ENCODE results near the gene MYL6B.

The MYL6B gene

DNA sequence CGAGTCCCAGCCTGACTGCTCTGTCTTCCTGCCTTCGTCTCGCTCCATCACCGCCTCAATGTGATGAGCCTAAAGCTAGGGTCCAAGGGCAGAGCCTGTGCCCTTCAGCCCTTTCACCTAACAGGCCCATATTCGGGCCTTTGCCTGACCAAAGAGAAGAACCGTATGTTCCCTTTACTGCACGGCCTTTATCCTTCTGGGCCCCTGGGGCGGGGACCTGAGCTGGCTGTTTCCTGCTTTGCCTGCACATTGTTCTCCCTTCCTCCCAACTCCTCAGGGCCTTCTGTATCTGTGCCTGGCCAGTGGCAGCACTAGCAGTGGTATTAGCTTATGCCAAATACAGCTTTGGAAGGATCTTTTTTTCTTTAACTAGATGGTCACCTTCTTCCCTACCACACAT, 8.5 kb upstream of the MYL6B start:
- Histone ChIP-seq H3K4me3 (ENCODE audit: low read depth, low read length) (no peak overlapping the region), H3K36me3 (ENCODE audit: control insufficient read depth, insufficient read depth, low read length) (peaks cover 40% of the 10 kb centered on the region)

DNA sequence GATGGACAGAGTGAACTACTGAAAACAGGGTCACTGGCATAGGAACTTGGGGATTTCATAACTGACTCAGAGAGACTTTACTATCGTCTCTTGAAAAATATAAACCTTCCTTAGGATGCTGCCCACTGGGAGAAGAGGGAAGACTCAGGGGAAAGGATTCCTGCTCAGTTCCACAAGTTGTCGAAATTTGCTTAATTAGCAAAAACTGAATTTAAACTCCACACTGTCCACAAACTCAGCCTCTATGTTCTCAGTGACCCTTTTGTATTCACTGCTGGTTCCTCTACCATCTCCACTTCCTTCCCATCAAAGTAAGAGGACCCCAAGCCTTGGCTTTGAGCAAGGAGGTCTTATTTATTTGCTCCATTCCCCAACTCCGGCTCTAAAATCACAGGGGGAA, 7.2 kb upstream of the MYL6B start:
- H3K36me3 ChIP-seq (ENCODE audit: control insufficient read depth, insufficient read depth, low read length): peaks cover 29% of the 10 kb centered on the region
- H3K9me3 ChIP-seq (ENCODE audit: control insufficient read depth, insufficient read depth, low read length): no peaks in the 10 kb centered on the region
- no peaks in the 10 kb centered on the region for H3K4me1 ChIP-seq (ENCODE audit: control insufficient read depth, insufficient read depth, low read length)
- no peaks in the 10 kb centered on the region for H3K27me3 ChIP-seq (ENCODE audit: control insufficient read depth, insufficient read depth, low read length)
- H3K4me3 ChIP-seq (ENCODE audit: low read depth, low read length): no peak overlapping the region
- no peak overlapping the region for H3K9ac ChIP-seq (ENCODE audit: low read depth, low read length)

More for the DNA sequence above, 8.5 kb upstream of the MYL6B start:
- Histone ChIP-seq H3K9ac (ENCODE audit: low read depth, low read length) (no peak overlapping the region), H3K9me3 (ENCODE audit: control insufficient read depth, insufficient read depth, low read length) (no peaks in the 10 kb centered on the region), H3K4me1 (ENCODE audit: control insufficient read depth, insufficient read depth, low read length) (no peaks in the 10 kb centered on the region), H3K27me3 (ENCODE audit: control insufficient read depth, insufficient read depth, low read length) (no peaks in the 10 kb centered on the region)

DNA sequence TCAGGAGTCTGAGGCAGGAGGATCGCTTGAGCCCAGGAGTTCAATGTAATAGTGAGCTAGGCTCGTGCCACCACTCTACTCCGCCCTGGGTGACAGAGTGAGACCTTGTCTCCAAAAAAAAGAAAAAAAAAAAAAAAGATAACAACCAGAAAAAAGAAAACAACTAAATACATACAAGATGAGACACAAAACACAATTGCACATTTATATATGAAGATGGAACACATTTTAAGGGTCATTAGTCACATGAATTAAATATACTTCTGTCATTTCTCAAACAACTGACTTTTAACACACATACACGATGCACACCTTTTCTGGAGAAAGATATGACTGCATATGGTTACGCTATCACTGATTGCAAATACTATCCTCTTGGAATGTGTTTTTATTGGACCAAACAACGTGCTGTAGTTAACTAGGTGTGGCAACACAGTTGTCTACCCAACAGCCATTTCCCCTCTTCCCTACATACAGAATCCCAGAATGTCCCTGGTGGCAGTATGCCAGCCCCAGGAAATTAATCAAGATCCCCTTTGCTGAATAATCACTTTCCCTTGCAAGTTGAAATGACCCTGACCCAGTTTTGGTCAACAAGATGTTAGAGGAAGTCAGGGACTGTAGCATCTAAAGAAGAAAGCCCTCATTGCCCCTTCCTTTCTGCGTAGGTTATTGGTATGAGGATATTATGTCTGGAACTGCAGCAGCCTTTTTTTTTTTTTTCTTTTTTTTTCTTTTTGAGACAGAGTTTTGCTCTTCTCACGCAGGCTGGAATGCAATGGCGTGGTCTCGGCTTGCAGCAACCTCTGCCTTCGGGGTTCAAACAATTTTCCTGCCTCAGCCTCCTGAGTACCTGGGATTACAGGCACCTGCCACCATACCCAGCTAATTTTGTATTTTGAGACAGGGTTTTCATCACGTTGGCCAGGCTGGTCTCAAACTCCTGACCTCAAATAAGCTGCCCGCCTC, 5.6 kb upstream of the MYL6B start:
- no peaks in the 10 kb centered on the region for H3K9me3 ChIP-seq (ENCODE audit: control insufficient read depth, insufficient read depth, low read length)
- no peaks in the 10 kb centered on the region for H3K4me1 ChIP-seq (ENCODE audit: control insufficient read depth, insufficient read depth, low read length)
- no peak overlapping the region for H3K9ac ChIP-seq (ENCODE audit: low read depth, low read length)
- H3K27me3 ChIP-seq (ENCODE audit: control insufficient read depth, insufficient read depth, low read length): no peaks in the 10 kb centered on the region
- H3K36me3 ChIP-seq (ENCODE audit: control insufficient read depth, insufficient read depth, low read length): peaks cover 22% of the 10 kb centered on the region
- H3K4me3 ChIP-seq (ENCODE audit: low read depth, low read length): no peak overlapping the region

GRCh38 chr12:56150563-56150962, 1.8 kb upstream of the MYL6B start:
- no peak overlapping the region for H3K9ac ChIP-seq (ENCODE audit: low read depth, low read length)
- no peaks in the 10 kb centered on the region for H3K27me3 ChIP-seq (ENCODE audit: control insufficient read depth, insufficient read depth, low read length)
- peaks cover 10% of the 10 kb centered on the region for H3K36me3 ChIP-seq (ENCODE audit: control insufficient read depth, insufficient read depth, low read length)
- H3K9me3 ChIP-seq (ENCODE audit: control insufficient read depth, insufficient read depth, low read length): no peaks in the 10 kb centered on the region
- H3K4me3 ChIP-seq (ENCODE audit: low read depth, low read length): no peak overlapping the region
- peaks cover 2% of the 10 kb centered on the region for H3K4me1 ChIP-seq (ENCODE audit: control insufficient read depth, insufficient read depth, low read length)

- H3K4me3 ChIP-seq (ENCODE audit: low read depth, low read length): peak overlapping the region; percentile 82
- no peaks in the 10 kb centered on the region for H3K9me3 ChIP-seq (ENCODE audit: control insufficient read depth, insufficient read depth, low read length)
- peak overlapping the region; percentile 89 for H3K9ac ChIP-seq (ENCODE audit: low read depth, low read length)
- peaks cover 14% of the 10 kb centered on the region for H3K36me3 ChIP-seq (ENCODE audit: control insufficient read depth, insufficient read depth, low read length)
- no peaks in the 10 kb centered on the region for H3K27me3 ChIP-seq (ENCODE audit: control insufficient read depth, insufficient read depth, low read length)
- peaks cover 2% of the 10 kb centered on the region for H3K4me1 ChIP-seq (ENCODE audit: control insufficient read depth, insufficient read depth, low read length)
These were observed 685 bp upstream of the MYL6B start for GRCh38 chr12:56151672-56152131.

DNA sequence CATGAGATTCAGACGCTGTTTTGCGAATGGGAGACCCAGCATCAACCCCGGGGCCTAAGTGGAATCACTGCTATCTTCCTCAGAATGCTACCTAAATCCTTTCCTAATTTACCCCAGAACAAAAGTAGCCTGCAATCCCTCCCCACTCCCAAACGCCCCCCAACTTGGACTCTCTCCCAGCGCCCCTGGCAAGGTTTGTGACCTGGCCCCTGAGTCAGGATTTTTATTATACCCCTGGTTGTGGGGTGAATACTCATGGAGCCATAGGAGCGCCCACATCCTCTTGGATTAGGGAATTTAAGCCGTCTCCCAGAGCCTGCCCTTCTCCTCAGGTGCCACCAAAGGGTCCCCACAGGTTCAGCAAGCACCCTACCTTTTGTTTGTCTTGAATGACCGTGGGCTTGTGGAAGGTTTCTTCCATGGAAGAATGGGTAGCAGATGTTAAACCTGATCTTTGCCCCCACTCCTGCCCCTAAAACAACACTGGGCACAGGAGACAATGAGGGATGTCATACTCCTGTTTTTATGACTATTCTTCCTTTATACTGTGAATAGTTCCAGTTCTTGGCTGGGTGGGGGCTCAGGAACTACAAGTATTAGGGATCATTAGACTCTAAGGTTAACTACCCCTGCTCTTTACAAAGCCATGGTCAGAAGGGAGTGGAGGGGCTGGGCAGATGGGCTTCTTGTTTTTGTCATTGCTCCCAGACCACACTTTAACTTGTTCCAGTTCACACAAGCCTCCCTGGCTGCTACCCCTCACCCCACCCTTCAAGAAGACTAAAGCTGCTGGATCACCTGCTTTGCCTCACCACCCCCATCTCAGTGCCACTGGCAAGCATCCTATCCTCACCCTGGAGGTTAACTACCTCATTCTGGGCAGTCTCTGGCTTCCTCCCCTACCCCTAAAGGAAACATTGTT, 630 bp downstream of the MYL6B start:
- Histone ChIP-seq H3K9me3 (ENCODE audit: control insufficient read depth, insufficient read depth, low read length) (no peaks in the 10 kb centered on the region), H3K4me1 (ENCODE audit: control insufficient read depth, insufficient read depth, low read length) (peaks cover 4% of the 10 kb centered on the region)

GRCh38 chr12:56153678-56154065, 1.3 kb downstream of the MYL6B start:
- no peaks in the 10 kb centered on the region for H3K27me3 ChIP-seq (ENCODE audit: control insufficient read depth, insufficient read depth, low read length)
- H3K9ac ChIP-seq (ENCODE audit: low read depth, low read length): no peak overlapping the region
- peak overlapping the region; percentile 82 for H3K4me3 ChIP-seq (ENCODE audit: low read depth, low read length)
- peaks cover 4% of the 10 kb centered on the region for H3K4me1 ChIP-seq (ENCODE audit: control insufficient read depth, insufficient read depth, low read length)
- H3K36me3 ChIP-seq (ENCODE audit: control insufficient read depth, insufficient read depth, low read length): peaks cover 14% of the 10 kb centered on the region
- H3K9me3 ChIP-seq (ENCODE audit: control insufficient read depth, insufficient read depth, low read length): no peaks in the 10 kb centered on the region

More for the DNA sequence above, 630 bp downstream of the MYL6B start:
- Histone ChIP-seq H3K4me3 (ENCODE audit: low read depth, low read length) (peak overlapping the region; percentile 82), H3K27me3 (ENCODE audit: control insufficient read depth, insufficient read depth, low read length) (no peaks in the 10 kb centered on the region), H3K9ac (ENCODE audit: low read depth, low read length) (peak overlapping the region; percentile 81), H3K36me3 (ENCODE audit: control insufficient read depth, insufficient read depth, low read length) (peaks cover 14% of the 10 kb centered on the region)

GRCh38 chr12:56154246-56154771, 1.9 kb downstream of the MYL6B start:
- Histone ChIP-seq H3K9me3 (ENCODE audit: control insufficient read depth, insufficient read depth, low read length) (no peaks in the 10 kb centered on the region), H3K9ac (ENCODE audit: low read depth, low read length) (no peak overlapping the region), H3K36me3 (ENCODE audit: control insufficient read depth, insufficient read depth, low read length) (peaks cover 14% of the 10 kb centered on the region), H3K4me3 (ENCODE audit: low read depth, low read length) (no peak overlapping the region), H3K4me1 (ENCODE audit: control insufficient read depth, insufficient read depth, low read length) (peaks cover 4% of the 10 kb centered on the region), H3K27me3 (ENCODE audit: control insufficient read depth, insufficient read depth, low read length) (no peaks in the 10 kb centered on the region)

DNA sequence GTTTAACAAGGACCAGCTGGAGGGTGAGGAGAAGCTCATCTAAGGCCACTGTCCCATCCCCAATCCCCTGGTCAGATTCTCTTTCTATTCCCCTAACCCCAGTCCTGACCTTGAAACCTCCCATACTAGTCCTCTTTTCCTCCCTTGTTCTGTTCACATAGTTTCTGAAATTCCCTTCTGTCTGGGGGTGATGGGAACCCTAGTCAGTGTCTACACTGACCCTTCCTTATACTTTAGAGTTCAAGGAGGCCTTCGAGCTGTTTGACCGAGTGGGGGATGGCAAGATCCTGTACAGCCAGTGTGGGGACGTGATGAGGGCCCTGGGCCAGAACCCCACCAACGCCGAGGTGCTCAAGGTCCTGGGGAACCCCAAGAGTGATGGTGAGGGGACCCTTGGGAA, 2.4 kb downstream of the MYL6B start:
- Histone ChIP-seq H3K36me3 (ENCODE audit: control insufficient read depth, insufficient read depth, low read length) (peaks cover 19% of the 10 kb centered on the region), H3K27me3 (ENCODE audit: control insufficient read depth, insufficient read depth, low read length) (no peaks in the 10 kb centered on the region), H3K9ac (ENCODE audit: low read depth, low read length) (no peak overlapping the region), H3K9me3 (ENCODE audit: control insufficient read depth, insufficient read depth, low read length) (no peaks in the 10 kb centered on the region), H3K4me1 (ENCODE audit: control insufficient read depth, insufficient read depth, low read length) (peaks cover 4% of the 10 kb centered on the region), H3K4me3 (ENCODE audit: low read depth, low read length) (no peak overlapping the region)

- H3K36me3 ChIP-seq (ENCODE audit: control insufficient read depth, insufficient read depth, low read length): peaks cover 24% of the 10 kb centered on the region
- H3K9ac ChIP-seq (ENCODE audit: low read depth, low read length): no peak overlapping the region
- peaks cover 8% of the 10 kb centered on the region for H3K4me1 ChIP-seq (ENCODE audit: control insufficient read depth, insufficient read depth, low read length)
- H3K27me3 ChIP-seq (ENCODE audit: control insufficient read depth, insufficient read depth, low read length): no peaks in the 10 kb centered on the region
- no peaks in the 10 kb centered on the region for H3K9me3 ChIP-seq (ENCODE audit: control insufficient read depth, insufficient read depth, low read length)
- H3K4me3 ChIP-seq (ENCODE audit: low read depth, low read length): no peak overlapping the region
These were observed 3.0 kb downstream of the MYL6B start for GRCh38 chr12:56155256-56155845.

Measured in iPS-15b (cell line).